Measurements from ENCODE around the gene PSG7.
"Not testable (repeated sequence)": the region's sequence is repeated elsewhere in the genome, so short reads cannot be mapped to it uniquely, and the experiment has no call there.

Gene PSG7

DNA sequence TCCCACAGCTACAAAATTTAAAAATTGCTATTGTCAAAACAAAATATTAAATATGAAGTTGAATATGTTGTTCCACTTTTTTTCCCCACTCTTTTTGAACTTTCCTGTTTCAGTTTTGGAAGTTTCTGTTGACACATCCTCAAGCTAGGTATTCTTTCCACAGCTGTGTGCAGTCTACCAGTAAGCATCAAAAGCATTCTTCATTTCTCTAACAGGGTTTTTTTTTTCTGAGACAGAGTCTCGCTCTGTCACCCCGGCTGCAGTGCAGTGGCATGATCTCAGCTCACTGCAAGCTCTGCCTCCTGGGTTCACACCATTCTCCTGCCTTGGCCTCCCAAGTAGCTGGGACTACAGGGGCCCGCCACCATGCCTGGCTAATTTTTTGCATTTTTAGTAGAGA lies 62.9 kb downstream of the PSG7 start:
- H3K4me3 ChIP-seq (ENCODE audit: low read length); DNase-seq (ENCODE audit: low read depth): not testable (repeated sequence)

Data from retinal pigment epithelial cell (primary cell).